ENCODE results near the gene MARK2. TPM values are rescaled to one million over a fixed set of nuclear protein-coding genes. Genes with fewer than 3 reads are reported as not detected.
"Not testable (repeated sequence)": the region's sequence is repeated elsewhere in the genome, so short reads cannot be mapped to it uniquely, and the experiment has no call there.

MARK2 gene
- total RNA-seq, 1 experiment from 2014 or later = 20.4 TPM

- no peak for DNase-seq (ENCODE audit: low read depth)
Observed at GRCh38 chr11:63854696-63855095, 15.8 kb downstream of the MARK2 start.

GRCh38 chr11:63855975-63856374 lies 17.1 kb downstream of the MARK2 start:
- no peak for DNase-seq (ENCODE audit: low read depth)

- peak; percentile 12 for DNase-seq (ENCODE audit: low read depth)
Observed at GRCh38 chr11:63858628-63859550, 20.0 kb downstream of the MARK2 start.

GRCh38 chr11:63862923-63863322 lies 24.0 kb downstream of the MARK2 start:
- no peak for DNase-seq (ENCODE audit: low read depth)

- DNase-seq (ENCODE audit: low read depth) = not testable (repeated sequence)
Observed at GRCh38 chr11:63863620-63864019, 24.7 kb downstream of the MARK2 start.

- peak; percentile 71 for DNase-seq (ENCODE audit: low read depth)
Observed at GRCh38 chr11:63866211-63866610, 27.3 kb downstream of the MARK2 start.

- no peak for DNase-seq (ENCODE audit: low read depth)
Observed at GRCh38 chr11:63867511-63867910, 28.6 kb downstream of the MARK2 start.

GRCh38 chr11:63868399-63869064 lies 29.6 kb downstream of the MARK2 start:
- DNase-seq (ENCODE audit: low read depth) = no peak

- DNase-seq (ENCODE audit: low read depth) = no peak
Observed at GRCh38 chr11:63869171-63869591, 30.3 kb downstream of the MARK2 start.

- no peak for DNase-seq (ENCODE audit: low read depth)
Observed at GRCh38 chr11:63869683-63870082, 30.8 kb downstream of the MARK2 start.

GRCh38 chr11:63870351-63871140 lies 31.6 kb downstream of the MARK2 start:
- no peak for DNase-seq (ENCODE audit: low read depth)

- peak; percentile 99 for DNase-seq (ENCODE audit: low read depth)
Observed at GRCh38 chr11:63871962-63872799, 33.3 kb downstream of the MARK2 start.

- no peak for DNase-seq (ENCODE audit: low read depth)
Observed at GRCh38 chr11:63872800-63873197, 33.9 kb downstream of the MARK2 start.

GRCh38 chr11:63873311-63873710 lies 34.4 kb downstream of the MARK2 start:
- DNase-seq (ENCODE audit: low read depth) = no peak

- DNase-seq (ENCODE audit: low read depth) = no peak
Observed at GRCh38 chr11:63874511-63874910, 35.6 kb downstream of the MARK2 start.

GRCh38 chr11:63875506-63876065 lies 36.7 kb downstream of the MARK2 start:
- no peak for DNase-seq (ENCODE audit: low read depth)

- DNase-seq (ENCODE audit: low read depth) = no peak
Observed at GRCh38 chr11:63876616-63877015, 37.7 kb downstream of the MARK2 start.

GRCh38 chr11:63877658-63878241 lies 38.8 kb downstream of the MARK2 start:
- DNase-seq (ENCODE audit: low read depth) = no peak

GRCh38 chr11:63879598-63880402 lies 40.9 kb downstream of the MARK2 start:
- peak; percentile 72 for DNase-seq (ENCODE audit: low read depth)

GRCh38 chr11:63880403-63880790 lies 41.5 kb downstream of the MARK2 start:
- no peak for DNase-seq (ENCODE audit: low read depth)
